ENCODE data around the gene CPVL. TPM values are rescaled to one million over a fixed set of nuclear protein-coding genes. Genes with fewer than 3 reads are reported as not detected.

CPVL gene
- total RNA-seq, 1 donor from 2014 or later, result 25.1 TPM

- Histone ChIP-seq H3K4me3 (ENCODE audit: low read length in 3 of 3) (no peak overlapping the region), H3K4me1 (ENCODE audit: control insufficient read depth in 3 of 3, insufficient read depth in 3 of 3, low read length in 3 of 3) (no peaks in the 10 kb centered on the region), H3K9me3 (ENCODE audit: control insufficient read depth in 3 of 3, low read length in 3 of 3) (no peaks in the 10 kb centered on the region), H3K9ac (ENCODE audit: low read depth in 1 of 3, low read length in 3 of 3) (no peak overlapping the region), H3K27ac (ENCODE audit: low read depth, low read length) (no peak overlapping the region), H3K27me3 (ENCODE audit: control insufficient read depth in 3 of 3, insufficient read depth in 3 of 3, low read length in 3 of 3) (no peaks in the 10 kb centered on the region), H3K36me3 (ENCODE audit: control insufficient read depth in 3 of 3, insufficient read depth in 3 of 3, low read length in 3 of 3) (no peaks in the 10 kb centered on the region)
Measured at GRCh38 chr7:29158795-29159423, 12.6 kb upstream of the CPVL start.

DNA sequence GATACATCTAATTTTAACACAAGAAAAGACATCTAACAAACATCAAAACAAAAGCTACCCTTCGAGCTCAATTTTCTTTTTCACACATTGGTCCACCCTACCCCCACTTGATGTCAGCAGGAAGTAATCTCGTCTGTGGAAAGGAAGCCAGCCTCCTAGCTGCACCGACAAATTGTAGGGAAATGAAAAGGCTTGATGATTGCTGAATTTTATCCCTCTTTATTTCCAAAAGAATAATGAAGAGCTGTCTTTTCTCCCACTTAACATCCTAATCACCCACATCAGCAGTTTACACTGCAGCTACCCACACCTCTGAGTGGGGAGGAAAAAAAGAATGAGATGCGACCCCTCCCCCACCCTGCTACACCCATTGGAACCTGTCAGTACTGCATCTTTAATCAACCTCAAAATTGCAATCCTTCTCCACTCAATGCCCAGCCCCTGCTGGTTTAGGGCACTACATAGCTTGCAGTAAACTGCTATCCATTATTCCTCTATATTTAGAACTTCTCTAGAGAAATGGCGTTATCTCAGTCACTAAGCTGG lies 10.6 kb upstream of the CPVL start:
- Histone ChIP-seq H3K27me3 (ENCODE audit: control insufficient read depth in 3 of 3, insufficient read depth in 3 of 3, low read length in 3 of 3) (no peaks in the 10 kb centered on the region), H3K9me3 (ENCODE audit: control insufficient read depth in 3 of 3, low read length in 3 of 3) (no peaks in the 10 kb centered on the region), H3K36me3 (ENCODE audit: control insufficient read depth in 3 of 3, insufficient read depth in 3 of 3, low read length in 3 of 3) (no peaks in the 10 kb centered on the region), H3K27ac (ENCODE audit: low read depth, low read length) (no peak overlapping the region), H3K9ac (ENCODE audit: low read depth in 1 of 3, low read length in 3 of 3) (no peak overlapping the region), H3K4me3 (ENCODE audit: low read length in 3 of 3) (no peak overlapping the region), H3K4me1 (ENCODE audit: control insufficient read depth in 3 of 3, insufficient read depth in 3 of 3, low read length in 3 of 3) (no peaks in the 10 kb centered on the region)

GRCh38 chr7:29154076-29154475 lies 7.7 kb upstream of the CPVL start:
- Histone ChIP-seq H3K27me3 (ENCODE audit: control insufficient read depth in 3 of 3, insufficient read depth in 3 of 3, low read length in 3 of 3) (no peaks in the 10 kb centered on the region), H3K4me3 (ENCODE audit: low read length in 3 of 3) (no peak overlapping the region), H3K9me3 (ENCODE audit: control insufficient read depth in 3 of 3, low read length in 3 of 3) (no peaks in the 10 kb centered on the region), H3K27ac (ENCODE audit: low read depth, low read length) (no peak overlapping the region), H3K36me3 (ENCODE audit: control insufficient read depth in 3 of 3, insufficient read depth in 3 of 3, low read length in 3 of 3) (no peaks in the 10 kb centered on the region), H3K9ac (ENCODE audit: low read depth in 1 of 3, low read length in 3 of 3) (no peak overlapping the region), H3K4me1 (ENCODE audit: control insufficient read depth in 3 of 3, insufficient read depth in 3 of 3, low read length in 3 of 3) (no peaks in the 10 kb centered on the region)

- no peak overlapping the region for H3K4me3 ChIP-seq (ENCODE audit: low read length in 3 of 3)
- no peak overlapping the region for H3K9ac ChIP-seq (ENCODE audit: low read depth in 1 of 3, low read length in 3 of 3)
- no peaks in the 10 kb centered on the region for H3K36me3 ChIP-seq (ENCODE audit: control insufficient read depth in 3 of 3, insufficient read depth in 3 of 3, low read length in 3 of 3)
- no peaks in the 10 kb centered on the region for H3K9me3 ChIP-seq (ENCODE audit: control insufficient read depth in 3 of 3, low read length in 3 of 3)
- H3K4me1 ChIP-seq (ENCODE audit: control insufficient read depth in 3 of 3, insufficient read depth in 3 of 3, low read length in 3 of 3), result peaks cover 17 to 22% (median 19%) of the 10 kb centered on the region in 3 donors
- peaks cover 0 to 4% (median 3%) of the 10 kb centered on the region in 3 donors for H3K27me3 ChIP-seq (ENCODE audit: control insufficient read depth in 3 of 3, insufficient read depth in 3 of 3, low read length in 3 of 3)
- no peak overlapping the region for H3K27ac ChIP-seq (ENCODE audit: low read depth, low read length)
Measured at GRCh38 chr7:29150856-29151255, 4.5 kb upstream of the CPVL start.

DNA sequence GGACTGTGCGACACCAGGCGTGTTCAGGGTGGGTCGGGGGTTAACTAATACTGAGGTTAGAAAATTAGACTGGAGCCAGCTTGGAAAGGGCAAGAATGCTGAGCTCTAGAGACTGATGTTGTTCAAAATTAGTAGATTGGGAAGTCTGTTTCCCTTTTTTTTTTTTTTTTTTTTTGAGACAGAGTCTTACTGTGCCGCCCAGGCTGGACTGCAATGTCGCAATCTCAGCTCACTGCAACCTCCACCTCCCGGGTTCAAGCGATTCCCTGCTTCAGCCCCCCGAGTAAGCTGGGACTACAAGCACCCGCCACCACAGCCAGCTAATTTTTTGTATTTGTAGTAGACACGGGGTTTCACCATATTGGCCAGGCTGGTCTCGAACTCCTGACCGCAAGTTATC lies 2.7 kb upstream of the CPVL start:
- Histone ChIP-seq H3K4me3 (ENCODE audit: low read length in 3 of 3) (no peak overlapping the region), H3K9ac (ENCODE audit: low read depth in 1 of 3, low read length in 3 of 3) (no peak overlapping the region), H3K27me3 (ENCODE audit: control insufficient read depth in 3 of 3, insufficient read depth in 3 of 3, low read length in 3 of 3) (peaks cover 0 to 4% (median 3%) of the 10 kb centered on the region in 3 donors), H3K9me3 (ENCODE audit: control insufficient read depth in 3 of 3, low read length in 3 of 3) (no peaks in the 10 kb centered on the region), H3K4me1 (ENCODE audit: control insufficient read depth in 3 of 3, insufficient read depth in 3 of 3, low read length in 3 of 3) (peaks cover 20 to 25% (median 22%) of the 10 kb centered on the region in 3 donors), H3K36me3 (ENCODE audit: control insufficient read depth in 3 of 3, insufficient read depth in 3 of 3, low read length in 3 of 3) (no peaks in the 10 kb centered on the region), H3K27ac (ENCODE audit: low read depth, low read length) (no peak overlapping the region)

DNA sequence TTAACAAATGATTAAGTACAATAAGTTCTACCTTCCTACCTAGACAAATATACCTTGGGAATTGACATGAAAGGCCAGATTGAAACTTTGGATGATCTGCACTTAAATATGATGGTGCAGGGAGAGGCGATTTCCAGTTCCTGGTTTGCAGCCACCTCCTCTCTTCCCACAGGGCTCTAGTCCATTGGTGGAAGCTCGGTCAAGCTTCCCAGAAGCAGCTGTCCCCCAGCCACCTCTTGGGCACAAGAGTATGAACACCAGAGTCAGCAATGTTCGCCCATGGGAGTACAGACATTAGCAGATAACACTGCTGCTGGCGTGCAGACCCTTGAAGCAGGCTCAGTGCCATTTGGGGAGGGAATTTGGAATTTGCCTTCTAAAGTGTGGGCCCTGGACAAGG lies 1.5 kb upstream of the CPVL start:
- Histone ChIP-seq H3K27ac (ENCODE audit: low read depth, low read length) (peak overlapping the region; percentile 86), H3K4me1 (ENCODE audit: control insufficient read depth in 3 of 3, insufficient read depth in 3 of 3, low read length in 3 of 3) (peaks cover 20 to 25% (median 22%) of the 10 kb centered on the region in 3 donors), H3K36me3 (ENCODE audit: control insufficient read depth in 3 of 3, insufficient read depth in 3 of 3, low read length in 3 of 3) (no peaks in the 10 kb centered on the region), H3K27me3 (ENCODE audit: control insufficient read depth in 3 of 3, insufficient read depth in 3 of 3, low read length in 3 of 3) (peaks cover 0 to 4% (median 3%) of the 10 kb centered on the region in 3 donors), H3K9me3 (ENCODE audit: control insufficient read depth in 3 of 3, low read length in 3 of 3) (no peaks in the 10 kb centered on the region), H3K9ac (ENCODE audit: low read depth in 1 of 3, low read length in 3 of 3) (peak overlapping the region in 1 of 3 donors; percentile 68), H3K4me3 (ENCODE audit: low read length in 3 of 3) (peak overlapping the region in 2 of 3 donors; percentile 17 to 82)

DNA sequence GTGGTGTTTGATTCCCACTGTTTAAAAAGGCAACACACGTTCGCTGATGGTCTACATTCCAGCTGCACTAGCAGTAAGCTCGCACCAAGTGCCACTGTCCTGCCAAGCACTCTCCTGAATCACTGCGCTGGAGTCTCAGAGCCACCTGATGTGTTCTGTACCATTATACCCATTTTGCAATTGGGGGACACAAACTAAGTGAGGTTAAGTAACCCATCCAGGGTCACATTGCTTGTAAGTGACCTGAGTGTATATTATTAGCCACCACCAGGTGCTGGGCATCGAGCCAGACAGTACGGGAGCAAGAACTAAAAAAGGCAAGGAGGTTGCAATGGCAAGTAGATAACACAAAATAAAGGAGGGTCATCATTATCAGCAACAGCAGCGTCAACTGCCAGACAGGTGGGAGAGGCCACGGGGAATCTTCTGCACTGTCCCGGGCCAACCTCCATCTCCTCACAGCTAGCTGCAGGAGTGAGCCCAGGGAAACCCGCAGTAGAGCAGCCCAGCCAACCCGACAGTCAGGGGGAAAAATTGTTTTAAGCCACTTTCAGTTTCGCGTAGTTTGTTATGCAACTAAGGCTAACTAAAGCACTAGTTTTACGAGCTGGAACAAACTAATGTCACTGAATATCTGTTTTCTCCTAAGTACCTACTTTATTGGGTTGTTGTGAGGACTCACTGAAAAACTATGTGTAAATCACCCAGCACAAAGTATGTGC lies 712 bp upstream of the CPVL start:
- Histone ChIP-seq H3K9ac (ENCODE audit: low read depth in 1 of 3, low read length in 3 of 3) (peak overlapping the region; percentile 68 to 82 (median 76)), H3K4me3 (ENCODE audit: low read length in 3 of 3) (peak overlapping the region; percentile 77 to 82 (median 78)), H3K4me1 (ENCODE audit: control insufficient read depth in 3 of 3, insufficient read depth in 3 of 3, low read length in 3 of 3) (peaks cover 20 to 25% (median 22%) of the 10 kb centered on the region in 3 donors), H3K9me3 (ENCODE audit: control insufficient read depth in 3 of 3, low read length in 3 of 3) (no peaks in the 10 kb centered on the region), H3K27ac (ENCODE audit: low read depth, low read length) (peak overlapping the region; percentile 86), H3K27me3 (ENCODE audit: control insufficient read depth in 3 of 3, insufficient read depth in 3 of 3, low read length in 3 of 3) (peaks cover 0 to 4% (median 3%) of the 10 kb centered on the region in 3 donors), H3K36me3 (ENCODE audit: control insufficient read depth in 3 of 3, insufficient read depth in 3 of 3, low read length in 3 of 3) (no peaks in the 10 kb centered on the region)

- H3K27ac ChIP-seq (ENCODE audit: low read depth, low read length), result peak overlapping the region; percentile 86
- no peaks in the 10 kb centered on the region for H3K9me3 ChIP-seq (ENCODE audit: control insufficient read depth in 3 of 3, low read length in 3 of 3)
- no peaks in the 10 kb centered on the region for H3K36me3 ChIP-seq (ENCODE audit: control insufficient read depth in 3 of 3, insufficient read depth in 3 of 3, low read length in 3 of 3)
Measured at GRCh38 chr7:29145553-29146056, 732 bp downstream of the CPVL start.

GRCh38 chr7:29143751-29144150 lies 2.6 kb downstream of the CPVL start:
- no peak overlapping the region for H3K9ac ChIP-seq (ENCODE audit: low read depth in 1 of 3, low read length in 3 of 3)
- peaks cover 0 to 4% (median 3%) of the 10 kb centered on the region in 3 donors for H3K27me3 ChIP-seq (ENCODE audit: control insufficient read depth in 3 of 3, insufficient read depth in 3 of 3, low read length in 3 of 3)
- no peak overlapping the region for H3K27ac ChIP-seq (ENCODE audit: low read depth, low read length)
- no peaks in the 10 kb centered on the region for H3K9me3 ChIP-seq (ENCODE audit: control insufficient read depth in 3 of 3, low read length in 3 of 3)
- peaks cover 22 to 26% (median 25%) of the 10 kb centered on the region in 3 donors for H3K4me1 ChIP-seq (ENCODE audit: control insufficient read depth in 3 of 3, insufficient read depth in 3 of 3, low read length in 3 of 3)
- no peak overlapping the region for H3K4me3 ChIP-seq (ENCODE audit: low read length in 3 of 3)
- no peaks in the 10 kb centered on the region for H3K36me3 ChIP-seq (ENCODE audit: control insufficient read depth in 3 of 3, insufficient read depth in 3 of 3, low read length in 3 of 3)

More at GRCh38 chr7:29145553-29146056, 732 bp downstream of the CPVL start:
- H3K9ac ChIP-seq (ENCODE audit: low read depth in 1 of 3, low read length in 3 of 3), result peak overlapping the region; percentile 68 to 82 (median 76)
- peak overlapping the region; percentile 77 to 82 (median 78) for H3K4me3 ChIP-seq (ENCODE audit: low read length in 3 of 3)
- H3K27me3 ChIP-seq (ENCODE audit: control insufficient read depth in 3 of 3, insufficient read depth in 3 of 3, low read length in 3 of 3), result peaks cover 0 to 4% (median 3%) of the 10 kb centered on the region in 3 donors
- peaks cover 22 to 26% (median 25%) of the 10 kb centered on the region in 3 donors for H3K4me1 ChIP-seq (ENCODE audit: control insufficient read depth in 3 of 3, insufficient read depth in 3 of 3, low read length in 3 of 3)
